Ovary (tissue), 9 donors: ENCODE data around the gene RARRES2. TPM values are rescaled to one million over a fixed set of nuclear protein-coding genes. Genes with fewer than 3 reads are reported as not detected.
A peak's percentile ranks its signal among the peaks of the same experiment; 100 is the strongest.

Source experiments
- DNase-seq, 5 donors: peaks; one replicate each; pipeline ENCODE4 v3.0.0-alpha.2; 2019 to 2020
- H3K27ac ChIP-seq, 2 donors: fragments of 200-600 bp; one replicate each; pipeline versions ENCODE4 v1.5.1 to v1.8.0; 2019 to 2022
- H3K27me3 ChIP-seq: fragments of 200-600 bp; one replicate; pipeline ENCODE4 v1.8.0; 2022
- H3K36me3 ChIP-seq: fragments of 200-600 bp; sonication (generic); one replicate; pipeline ENCODE4 v1.5.1; 2019
- H3K4me1 ChIP-seq: one replicate; pipeline ENCODE4 v1.8.1; 2013; ENCODE audit warnings: mild to moderate bottlenecking, moderate library complexity; ENCODE audit not compliant: insufficient read depth
- H3K4me3 ChIP-seq: fragments of 200-600 bp; sonication (generic); one replicate; pipeline ENCODE4 v1.5.1; 2017
- H3K9me3 ChIP-seq, 2 donors: fragments of 200-600 bp in 1 of 2; sonication (generic) in 1 of 2; one replicate each; pipeline versions ENCODE4 v1.5.1 to v1.8.1; 2013 to 2019; ENCODE audit warnings: mild to moderate bottlenecking in 1 of 2, moderate library complexity in 1 of 2
- EP300 ChIP-seq: sonication (generic); formaldehyde crosslinking; IDR thresholded peaks from one replicate; pipeline ENCODE4 v1.6.1; 2017; ENCODE audit warnings: antibody characterized with exemption
- POLR2A ChIP-seq: fragments of 450-650 bp; IDR thresholded peaks from one replicate; pipeline ENCODE4 v1.6.1; 2017; ENCODE audit warnings: antibody characterized with exemption, mild to moderate bottlenecking, moderate library complexity
- WGBS, 3 donors: extraction: QIAGEN DNeasy Blood & Tissue Kit in 1 of 3; methylation state at CpG; one replicate each; pipeline versions ENCODE4 v1.1.5 to v1.1.7; 2013 to 2017; 5-methylcytosine and 5-hydroxymethylcytosine counted together
- intact Hi-C, 4 donors: fragments of 100-400 bp; cut with DNase I; formaldehyde crosslinking; loops; one replicate each; pipeline versions ENCODE4 v1.11.0 to v1.15.1; 2022 to 2023
- polyA plus RNA-seq, 2 donors: library from polyadenylated mRNA; stranded (reverse); fragments of 200-250 nt in 1 of 2; fragments of 350-450 nt in 1 of 2; fragmentation: Illumina TruSeq in 1 of 2; extraction: RNeasy Lipid Tissue Mini Kit (QIAGEN cat#74804) in 1 of 2; gene quantifications; one replicate each; pipeline ENCODE4 v1.2.3, GENCODE V29; 2013 to 2014
- total RNA-seq, 7 donors: library from RNA; depleted of rRNA in 2 of 7; stranded (reverse); fragments of >200 nt in 2 of 7; fragmentation: NEBNext Ultra II Directional in 3 of 7; extraction: Animal tissue kit (Norgen Biotek cat#: 25700) in 3 of 7; gene quantifications; one replicate each; pipeline versions ENCODE4 v1.1.0 to v1.2.4, GENCODE V29; 2016 to 2023
- TF ChIP-seq, protein P1 (sequence below), 3 donors: fragments of 450-650 bp in 2 of 3; fragments of 200-600 bp in 1 of 3; IDR thresholded peaks; one replicate each; pipeline versions ENCODE4 v1.5.1 to v1.8.0; 2016 to 2022; ENCODE audit warnings: antibody characterized with exemption in 3 of 3, mild to moderate bottlenecking in 1 of 3
- donor health status: DM: no; HTN: no; CAD: no; lungs with moderate emphysema.
- donor health status: DM: no; HTN: no; CAD: no.
- donor health status: Bipolar disorder and iron deficiency.
- donor health status: DM: yes; HTN: yes; CAD: no.
- donor health status: DM: no; HTN: no; CAD: no.
- donor health status: DM: yes; HTN: yes; CAD: no.

RARRES2 gene
- total and polyA plus RNA-seq, 9 donors: 92.5 to 761 (median 518) TPM

DNA sequence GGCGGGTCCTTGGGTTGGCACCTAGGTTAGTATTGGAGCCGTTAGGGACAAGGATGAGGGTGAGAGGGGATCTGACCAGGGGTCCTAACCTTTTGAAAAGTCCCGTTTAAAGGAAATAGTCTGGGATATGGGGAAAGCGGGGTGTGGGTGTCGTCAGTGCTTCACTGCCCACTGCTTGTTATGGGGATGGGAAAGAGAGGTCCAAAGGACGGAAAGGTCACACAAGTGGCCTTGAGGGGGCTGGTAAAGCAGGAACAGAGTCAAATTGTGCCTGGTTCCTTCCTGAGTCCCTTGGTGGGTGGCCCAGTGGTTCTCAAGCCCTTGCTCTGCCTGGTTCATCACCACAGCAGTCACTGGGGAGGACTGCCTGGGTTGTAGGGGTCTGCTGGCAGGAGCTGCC lies 35.1 kb upstream of the RARRES2 start:
- H3K9me3 ChIP-seq: no peaks in the 10 kb centered on the region
- H3K27me3 ChIP-seq: no peaks in the 10 kb centered on the region
- H3K36me3 ChIP-seq: no peaks in the 10 kb centered on the region
- intact Hi-C loops: no loop called here
- peaks cover 2% of the 10 kb centered on the region for H3K4me1 ChIP-seq
- TF ChIP-seq POLR2A: no peak
- no peak for TF ChIP-seq EP300
- 57 to 73% (median 72%) methylated on average over 6 of the region's 6 CpGs for WGBS, 3 donors
- H3K27ac ChIP-seq: no peak overlapping the region
- no peak overlapping the region for H3K4me3 ChIP-seq
- peak in 1 of 5 donors; percentile 27 for DNase-seq

DNA sequence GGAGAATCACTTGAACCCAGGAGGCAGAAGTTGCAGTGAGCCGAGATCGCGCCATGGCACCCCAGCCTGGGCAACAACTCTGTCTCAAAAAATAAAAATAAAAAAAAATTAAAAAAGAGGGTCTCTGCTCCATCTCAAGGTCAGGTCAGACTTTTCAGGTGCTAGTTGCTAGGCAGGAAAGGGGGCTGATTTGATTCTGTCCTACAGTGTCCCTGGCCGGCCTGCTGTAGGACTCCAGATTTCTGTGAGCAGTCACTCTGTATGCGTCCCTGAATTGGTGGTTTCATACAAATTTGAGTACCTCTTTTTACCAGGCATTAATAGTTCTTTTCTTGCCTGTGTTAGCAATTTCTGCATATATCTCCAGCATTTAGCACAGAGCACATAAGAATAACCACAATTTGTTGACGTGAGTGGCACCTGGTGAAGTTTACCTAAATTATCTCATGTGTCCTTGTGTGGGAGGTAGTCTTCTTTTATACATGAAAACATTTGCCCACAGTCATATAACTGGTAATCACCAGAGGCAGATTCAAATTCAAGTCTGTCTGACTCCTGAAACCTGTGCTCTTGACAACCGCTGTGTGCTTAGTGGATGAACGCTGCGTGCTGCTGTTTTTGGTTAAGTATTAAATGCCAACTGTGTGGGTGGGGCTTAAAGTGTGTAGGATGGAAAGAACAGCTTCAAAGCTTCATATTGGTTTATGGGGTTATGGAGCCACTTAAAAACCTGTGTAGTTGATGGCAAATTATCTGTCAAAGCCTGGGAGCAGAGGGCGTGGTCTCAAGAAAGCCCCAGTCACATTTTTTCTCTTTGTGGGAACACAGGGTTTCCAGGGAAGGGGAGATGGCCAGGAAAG lies 34.5 kb upstream of the RARRES2 start:
- WGBS, 3 donors: 71 to 80% (median 77%) methylated on average over 10 of the region's 10 CpGs
- Histone ChIP-seq H3K36me3 (no peaks in the 10 kb centered on the region), H3K9me3 (no peaks in the 10 kb centered on the region), H3K27ac (no peak overlapping the region), H3K27me3 (no peaks in the 10 kb centered on the region), H3K4me3 (no peak overlapping the region), H3K4me1 (peaks cover 3% of the 10 kb centered on the region)
- TF ChIP-seq, protein P1, sequence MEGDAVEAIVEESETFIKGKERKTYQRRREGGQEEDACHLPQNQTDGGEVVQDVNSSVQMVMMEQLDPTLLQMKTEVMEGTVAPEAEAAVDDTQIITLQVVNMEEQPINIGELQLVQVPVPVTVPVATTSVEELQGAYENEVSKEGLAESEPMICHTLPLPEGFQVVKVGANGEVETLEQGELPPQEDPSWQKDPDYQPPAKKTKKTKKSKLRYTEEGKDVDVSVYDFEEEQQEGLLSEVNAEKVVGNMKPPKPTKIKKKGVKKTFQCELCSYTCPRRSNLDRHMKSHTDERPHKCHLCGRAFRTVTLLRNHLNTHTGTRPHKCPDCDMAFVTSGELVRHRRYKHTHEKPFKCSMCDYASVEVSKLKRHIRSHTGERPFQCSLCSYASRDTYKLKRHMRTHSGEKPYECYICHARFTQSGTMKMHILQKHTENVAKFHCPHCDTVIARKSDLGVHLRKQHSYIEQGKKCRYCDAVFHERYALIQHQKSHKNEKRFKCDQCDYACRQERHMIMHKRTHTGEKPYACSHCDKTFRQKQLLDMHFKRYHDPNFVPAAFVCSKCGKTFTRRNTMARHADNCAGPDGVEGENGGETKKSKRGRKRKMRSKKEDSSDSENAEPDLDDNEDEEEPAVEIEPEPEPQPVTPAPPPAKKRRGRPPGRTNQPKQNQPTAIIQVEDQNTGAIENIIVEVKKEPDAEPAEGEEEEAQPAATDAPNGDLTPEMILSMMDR (IDR thresholded peaks at IDR 0.05): no peak
- TF ChIP-seq POLR2A (no peak), EP300 (no peak)
- DNase-seq: peak in 1 of 5 donors; percentile 19
- intact Hi-C loops: no loop called here

DNA sequence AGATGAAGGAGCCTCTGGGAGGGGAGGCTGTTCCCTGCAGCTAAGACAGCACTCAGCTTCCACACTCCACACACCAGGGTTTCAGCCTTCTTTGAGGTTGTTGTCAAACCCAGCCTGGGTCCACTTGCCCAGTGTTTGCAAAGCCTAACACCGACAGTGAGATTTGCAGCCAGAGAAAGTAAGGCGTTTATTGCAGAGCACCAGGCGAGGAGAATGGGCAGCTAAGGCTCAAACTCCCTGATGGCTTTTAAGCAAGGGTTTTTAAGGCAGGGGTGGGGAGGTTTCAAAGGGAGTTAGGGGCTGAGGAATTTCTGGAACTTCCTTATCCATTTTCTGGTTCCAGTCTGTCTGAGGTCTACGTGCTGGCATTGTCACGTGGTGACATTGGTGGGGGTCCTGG lies 33.0 kb upstream of the RARRES2 start:
- Histone ChIP-seq H3K4me3 (no peak overlapping the region), H3K36me3 (no peaks in the 10 kb centered on the region), H3K4me1 (peaks cover 6% of the 10 kb centered on the region), H3K9me3 (no peaks in the 10 kb centered on the region), H3K27ac (no peak overlapping the region), H3K27me3 (no peaks in the 10 kb centered on the region)
- 92 to 99% (median 92%) methylated on average over 5 of the region's 5 CpGs for WGBS, 3 donors
- intact Hi-C loops: no loop called here
- TF ChIP-seq POLR2A (no peak), EP300 (no peak)
- TF ChIP-seq, protein P1 (IDR thresholded peaks at IDR 0.05): no peak
- DNase-seq: peak in 1 of 5 donors; percentile 12

DNA sequence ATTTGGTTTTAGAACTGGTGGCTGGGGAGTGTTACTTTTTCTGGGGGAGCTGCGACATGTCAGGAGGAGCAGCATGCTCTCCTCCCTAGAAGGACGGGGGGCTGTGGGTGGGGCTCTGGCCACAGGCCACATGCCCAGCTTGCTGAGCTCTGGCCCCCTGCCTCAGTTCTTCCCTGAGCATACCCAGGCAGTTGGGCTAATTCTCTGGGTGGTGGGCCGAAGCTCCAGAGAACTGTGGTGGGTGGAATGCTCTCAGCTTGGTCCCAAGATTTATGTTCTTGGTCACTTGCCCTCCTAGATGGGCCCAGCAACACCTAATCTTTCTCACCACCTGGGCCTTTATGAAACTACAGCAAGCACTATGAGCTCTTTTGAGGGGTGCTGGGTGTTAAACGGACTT lies 32.6 kb upstream of the RARRES2 start:
- intact Hi-C loops: no loop called here
- WGBS, 3 donors: 81 to 87% (median 85%) methylated on average over 3 to 4 of the region's 4 CpGs
- Histone ChIP-seq H3K27ac (no peak overlapping the region), H3K4me3 (no peak overlapping the region), H3K4me1 (peaks cover 6% of the 10 kb centered on the region), H3K27me3 (no peaks in the 10 kb centered on the region), H3K9me3 (no peaks in the 10 kb centered on the region), H3K36me3 (no peaks in the 10 kb centered on the region)
- no peak for TF ChIP-seq POLR2A
- no peak for TF ChIP-seq EP300
- TF ChIP-seq, protein P1 (IDR thresholded peaks at IDR 0.05): no peak
- DNase-seq: peak in 1 of 5 donors; percentile 31
